ENCODE measurements around the gene AK8.

DNA sequence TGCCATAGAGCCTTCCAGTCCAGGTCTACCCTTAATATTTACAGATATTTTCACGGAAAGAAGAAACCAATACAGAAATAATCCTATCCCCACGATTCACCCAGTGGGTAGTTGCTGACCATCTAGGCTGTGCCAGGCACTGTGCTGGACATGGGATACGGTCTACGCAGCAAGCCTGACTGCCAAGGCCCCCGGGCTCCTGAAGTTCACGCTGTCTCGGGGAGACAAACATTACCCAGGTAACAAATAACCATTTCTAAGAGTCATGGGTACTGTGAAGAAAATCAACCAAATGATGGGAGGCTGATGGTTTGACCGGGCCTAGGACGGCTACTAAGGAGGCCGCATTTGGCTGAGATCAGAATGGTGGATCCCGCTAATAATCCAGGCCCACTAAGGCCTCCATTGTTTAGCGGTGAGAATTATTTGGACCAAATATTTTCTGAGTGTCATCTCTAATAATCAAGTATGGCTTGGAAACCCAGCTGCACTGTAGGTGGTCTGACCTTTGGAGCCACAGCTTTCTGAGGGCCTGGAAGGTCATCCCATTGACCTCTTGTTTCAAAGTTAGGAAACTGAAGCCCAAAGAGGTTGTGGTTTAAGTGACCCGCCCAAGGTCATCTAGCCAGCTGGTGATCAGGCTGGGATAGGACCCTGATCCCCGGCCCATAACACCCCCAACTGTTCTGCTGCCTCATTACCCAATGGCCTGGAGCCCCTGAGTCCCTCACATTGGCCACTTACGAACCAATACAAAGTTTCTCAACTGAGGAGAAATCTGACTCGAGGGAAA lies 82.4 kb downstream of the AK8 start:
- TF ChIP-seq, protein P1, sequence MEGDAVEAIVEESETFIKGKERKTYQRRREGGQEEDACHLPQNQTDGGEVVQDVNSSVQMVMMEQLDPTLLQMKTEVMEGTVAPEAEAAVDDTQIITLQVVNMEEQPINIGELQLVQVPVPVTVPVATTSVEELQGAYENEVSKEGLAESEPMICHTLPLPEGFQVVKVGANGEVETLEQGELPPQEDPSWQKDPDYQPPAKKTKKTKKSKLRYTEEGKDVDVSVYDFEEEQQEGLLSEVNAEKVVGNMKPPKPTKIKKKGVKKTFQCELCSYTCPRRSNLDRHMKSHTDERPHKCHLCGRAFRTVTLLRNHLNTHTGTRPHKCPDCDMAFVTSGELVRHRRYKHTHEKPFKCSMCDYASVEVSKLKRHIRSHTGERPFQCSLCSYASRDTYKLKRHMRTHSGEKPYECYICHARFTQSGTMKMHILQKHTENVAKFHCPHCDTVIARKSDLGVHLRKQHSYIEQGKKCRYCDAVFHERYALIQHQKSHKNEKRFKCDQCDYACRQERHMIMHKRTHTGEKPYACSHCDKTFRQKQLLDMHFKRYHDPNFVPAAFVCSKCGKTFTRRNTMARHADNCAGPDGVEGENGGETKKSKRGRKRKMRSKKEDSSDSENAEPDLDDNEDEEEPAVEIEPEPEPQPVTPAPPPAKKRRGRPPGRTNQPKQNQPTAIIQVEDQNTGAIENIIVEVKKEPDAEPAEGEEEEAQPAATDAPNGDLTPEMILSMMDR (IDR thresholded peaks at IDR 0.05) = no peak
- TF ChIP-seq POLR2A (IDR thresholded peaks at IDR 0.05) = no peak

All from body of pancreas (tissue), 4 donors.